Neural cell (in vitro differentiated cells): ENCODE results near the gene HOXC11. TPM values are rescaled to one million over a fixed set of nuclear protein-coding genes. Genes with fewer than 3 reads are reported as not detected.
A peak's percentile ranks its signal among the peaks of the same experiment; 100 is the strongest.

Experiments used
- H2AFZ ChIP-seq: fragments of 200-600, 300-800 bp; sonication (generic), shearing (Covaris generic); 2 replicates; pipeline ENCODE4 v1.6.0; 2014; ENCODE audit warnings: low read depth, mild to moderate bottlenecking, antibody characterized with exemption, low read length, moderate library complexity
- H3F3A ChIP-seq: fragments of 200-600 bp; shearing (Covaris generic); 2 replicates; pipeline ENCODE4 v1.6.1; 2016; ENCODE audit warnings: mild to moderate bottlenecking, moderate library complexity, mixed read lengths, antibody characterized with exemption, low read length; ENCODE audit not compliant: insufficient read depth, poor library complexity, severe bottlenecking
- H3K27ac ChIP-seq: fragments of 200-600, 300-800 bp; sonication (generic), shearing (Covaris generic); 2 replicates; pipeline ENCODE4 v1.5.1; 2014; ENCODE audit warnings: mild to moderate bottlenecking, low read length, moderate library complexity
- H3K27me3 ChIP-seq: fragments of 300-800, 200-600 bp; sonication (generic), shearing (Covaris generic); 2 replicates; pipeline ENCODE4 v1.6.0; 2014; ENCODE audit warnings: mild to moderate bottlenecking, low read depth, low read length, moderate library complexity; ENCODE audit not compliant: insufficient read depth
- H3K36me3 ChIP-seq: fragments of 300-800, 200-600 bp; sonication (generic), shearing (Covaris generic); 2 replicates; pipeline ENCODE4 v1.5.1; 2014; ENCODE audit warnings: mild to moderate bottlenecking, antibody characterized with exemption, low read length, moderate library complexity; ENCODE audit not compliant: insufficient read depth
- H3K4me2 ChIP-seq: fragments of 300-800, 200-600 bp; sonication (generic), shearing (Covaris generic); 2 replicates; pipeline ENCODE4 v1.6.0; 2014; ENCODE audit warnings: mild to moderate bottlenecking, low read length
- H3K4me3 ChIP-seq: fragments of 300-800, 200-600 bp; sonication (generic), shearing (Covaris generic); 2 replicates; pipeline ENCODE4 v1.5.1; 2014; ENCODE audit warnings: mild to moderate bottlenecking, low read length, moderate library complexity
- H3K79me2 ChIP-seq: fragments of 200-600 bp; shearing (Covaris generic); replicated peaks from 2 replicates; pipeline ENCODE4 v1.6.0; 2014; ENCODE audit warnings: mild to moderate bottlenecking, low read length, moderate library complexity; ENCODE audit not compliant: insufficient read depth
- H3K9ac ChIP-seq: fragments of 300-800, 200-600 bp; sonication (generic), shearing (Covaris generic); 2 replicates; pipeline ENCODE4 v1.6.1; 2016; ENCODE audit warnings: mild to moderate bottlenecking, low read length, mixed read lengths
- H3K9me2 ChIP-seq: fragments of 200-600 bp; shearing (Covaris generic); 2 replicates; pipeline ENCODE4 v1.6.1; 2016; ENCODE audit warnings: mild to moderate bottlenecking, low read length, mixed read lengths; ENCODE audit not compliant: insufficient read depth
- H3K9me3 ChIP-seq: fragments of 200-600, 300-800 bp; sonication (generic), shearing (Covaris generic); 2 replicates; pipeline ENCODE4 v1.6.1; 2016; ENCODE audit warnings: mild to moderate bottlenecking, mixed run types, low read length, moderate library complexity, mixed read lengths
- H4K20me1 ChIP-seq: fragments of 200-600 bp; shearing (Covaris generic); 2 replicates; pipeline ENCODE4 v1.6.1; 2016; ENCODE audit warnings: mild to moderate bottlenecking, mixed run types; ENCODE audit not compliant: insufficient read depth
- EP300 ChIP-seq: fragments of 450-650 bp; conservative IDR thresholded peaks from 2 replicates; pipeline ENCODE4 v1.6.1; 2014; ENCODE audit warnings: antibody characterized with exemption, mild to moderate bottlenecking, moderate library complexity; ENCODE audit not compliant: poor library complexity, severe bottlenecking
- EZH2 ChIP-seq: fragments of 200-600, 300-800 bp; shearing (Covaris generic), sonication (generic); IDR thresholded peaks from 2 replicates; pipeline ENCODE4 v1.6.1; 2014; ENCODE audit warnings: antibody characterized with exemption, low read length, borderline replicate concordance, mild to moderate bottlenecking; ENCODE audit not compliant: insufficient read depth, poor library complexity, severe bottlenecking
- MXI1 ChIP-seq: fragments of 450-650 bp; conservative IDR thresholded peaks from 2 replicates; pipeline ENCODE4 v1.6.1; 2014; ENCODE audit warnings: antibody characterized with exemption, mild to moderate bottlenecking; ENCODE audit not compliant: poor library complexity, severe bottlenecking
- POLR2AphosphoS5 ChIP-seq: IDR thresholded peaks from 2 replicates; pipeline ENCODE4 v1.6.1; 2012
- RAD21 ChIP-seq: fragments of 450-650 bp; conservative IDR thresholded peaks from 2 replicates; pipeline ENCODE4 v1.6.1; 2014; ENCODE audit warnings: antibody characterized with exemption, mild to moderate bottlenecking, moderate library complexity
- REST ChIP-seq: IDR thresholded peaks from 2 replicates; pipeline ENCODE4 v1.6.1; 2012; ENCODE audit warnings: borderline replicate concordance
- SMC3 ChIP-seq: fragments of 450-650 bp; conservative IDR thresholded peaks from 2 replicates; pipeline ENCODE4 v1.6.1; 2014; ENCODE audit warnings: antibody characterized with exemption, mild to moderate bottlenecking, moderate library complexity; ENCODE audit not compliant: poor library complexity
- TAF1 ChIP-seq: IDR thresholded peaks from 2 replicates; pipeline ENCODE4 v1.6.1; 2012; ENCODE audit warnings: low read depth
- polyA plus RNA-seq: library from polyadenylated mRNA; depleted of rRNA; stranded (reverse); fragments of >200 nt; gene quantifications from 2 replicates; pipeline ENCODE4 v1.2.3, GENCODE V29; 2014
- TF ChIP-seq, protein P1 (sequence below): fragments of 450-650 bp; IDR thresholded peaks from 2 replicates; pipeline ENCODE4 v1.5.1; 2014; ENCODE audit warnings: antibody characterized with exemption, mild to moderate bottlenecking, moderate library complexity; ENCODE audit not compliant: poor library complexity, severe bottlenecking

Gene HOXC11
- polyA plus RNA-seq, 1 donor from 2014 or later = not detected

DNA sequence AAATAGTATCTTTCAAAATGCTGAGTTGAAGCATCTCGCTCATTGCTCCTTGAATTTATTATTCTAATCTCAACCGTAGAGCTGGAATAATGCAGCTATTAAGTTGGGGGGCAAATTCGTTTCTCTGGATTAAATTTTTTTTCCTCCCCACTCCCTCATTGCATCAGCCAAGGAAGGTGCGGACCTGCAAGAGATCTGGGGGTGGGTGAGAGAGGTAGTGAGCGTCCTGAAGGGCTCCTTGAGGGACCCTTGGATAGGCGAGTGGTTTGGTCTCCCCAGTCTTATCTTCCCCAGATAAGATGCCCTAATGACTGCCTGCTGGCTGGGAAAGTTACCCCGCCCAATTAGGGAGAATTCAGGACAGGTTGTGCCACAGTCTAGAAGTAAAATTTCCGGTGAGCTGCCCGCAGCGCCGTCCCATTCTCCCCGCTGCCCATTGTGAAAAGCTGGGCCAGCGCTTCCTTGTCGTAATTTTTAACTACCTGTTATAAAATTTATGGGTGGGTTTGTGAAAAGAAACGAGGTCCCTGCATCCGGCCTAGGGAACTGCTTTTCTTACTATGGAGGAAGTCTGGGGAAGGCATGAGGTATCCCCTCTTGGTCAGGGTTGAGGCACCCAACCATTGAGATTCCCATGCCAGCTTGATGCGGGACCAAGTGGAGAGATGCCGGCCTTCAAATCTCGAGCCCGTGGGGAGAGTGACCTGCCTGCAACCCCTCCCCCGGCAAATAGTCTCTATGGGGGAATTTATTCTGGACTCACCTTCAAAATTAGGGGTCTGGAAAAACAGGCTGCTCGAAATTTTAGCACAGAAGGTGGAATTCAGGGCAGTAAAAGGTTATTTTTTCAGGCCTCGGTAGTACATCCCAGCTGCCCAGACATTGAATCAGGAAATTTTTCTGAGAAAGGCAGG is 42.3 kb downstream of the HOXC11 start:
- no peak overlapping the region for H3K27ac ChIP-seq
- no peaks in the 10 kb centered on the region for H3K9me2 ChIP-seq
- peaks cover 98% of the 10 kb centered on the region for H3K27me3 ChIP-seq
- TF ChIP-seq MXI1 (no peak), POLR2AphosphoS5 (peak; percentile 69)
- no peaks in the 10 kb centered on the region for H3K9me3 ChIP-seq
- H4K20me1 ChIP-seq = no peaks in the 10 kb centered on the region
- no peak overlapping the region for H3K4me2 ChIP-seq
- H3K4me3 ChIP-seq = no peak overlapping the region
- H2AFZ ChIP-seq = no peak overlapping the region
- H3K79me2 ChIP-seq = no peaks in the 10 kb centered on the region
- H3K36me3 ChIP-seq = no peaks in the 10 kb centered on the region
- H3F3A ChIP-seq = no peaks in the 10 kb centered on the region
- no peak overlapping the region for H3K9ac ChIP-seq

GRCh38 chr12:54016051-54016450 is 43.1 kb downstream of the HOXC11 start:
- H3K4me3 ChIP-seq = no peak overlapping the region
- no peaks in the 10 kb centered on the region for H3F3A ChIP-seq
- no peaks in the 10 kb centered on the region for H3K9me2 ChIP-seq
- H3K79me2 ChIP-seq = no peaks in the 10 kb centered on the region
- no peaks in the 10 kb centered on the region for H4K20me1 ChIP-seq
- no peaks in the 10 kb centered on the region for H3K9me3 ChIP-seq
- H3K27me3 ChIP-seq = peaks cover 98% of the 10 kb centered on the region
- TF ChIP-seq, protein P1, sequence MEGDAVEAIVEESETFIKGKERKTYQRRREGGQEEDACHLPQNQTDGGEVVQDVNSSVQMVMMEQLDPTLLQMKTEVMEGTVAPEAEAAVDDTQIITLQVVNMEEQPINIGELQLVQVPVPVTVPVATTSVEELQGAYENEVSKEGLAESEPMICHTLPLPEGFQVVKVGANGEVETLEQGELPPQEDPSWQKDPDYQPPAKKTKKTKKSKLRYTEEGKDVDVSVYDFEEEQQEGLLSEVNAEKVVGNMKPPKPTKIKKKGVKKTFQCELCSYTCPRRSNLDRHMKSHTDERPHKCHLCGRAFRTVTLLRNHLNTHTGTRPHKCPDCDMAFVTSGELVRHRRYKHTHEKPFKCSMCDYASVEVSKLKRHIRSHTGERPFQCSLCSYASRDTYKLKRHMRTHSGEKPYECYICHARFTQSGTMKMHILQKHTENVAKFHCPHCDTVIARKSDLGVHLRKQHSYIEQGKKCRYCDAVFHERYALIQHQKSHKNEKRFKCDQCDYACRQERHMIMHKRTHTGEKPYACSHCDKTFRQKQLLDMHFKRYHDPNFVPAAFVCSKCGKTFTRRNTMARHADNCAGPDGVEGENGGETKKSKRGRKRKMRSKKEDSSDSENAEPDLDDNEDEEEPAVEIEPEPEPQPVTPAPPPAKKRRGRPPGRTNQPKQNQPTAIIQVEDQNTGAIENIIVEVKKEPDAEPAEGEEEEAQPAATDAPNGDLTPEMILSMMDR = no peak
- TF ChIP-seq REST (no peak), SMC3 (no peak), MXI1 (no peak), TAF1 (no peak), EZH2 (no peak), POLR2AphosphoS5 (no peak), RAD21 (no peak), EP300 (no peak)
- no peaks in the 10 kb centered on the region for H3K36me3 ChIP-seq
- H3K27ac ChIP-seq = no peak overlapping the region
- H3K9ac ChIP-seq = no peak overlapping the region
- H3K4me2 ChIP-seq = no peak overlapping the region
- no peak overlapping the region for H2AFZ ChIP-seq
